Stimulated activated CD4-positive, alpha-beta T cell treated with anti-CD3 and anti-CD28 coated beads, TNF-alpha, amount 100 ng/mL, for 48 hours (primary cell): ENCODE measurements around the gene IGFBPL1.
"Not testable (repeated sequence)": the region's sequence is repeated elsewhere in the genome, so short reads cannot be mapped to it uniquely, and the experiment has no call there.

Experiments
- DNase-seq, 3 donors: peaks; one replicate each; pipeline ENCODE4 v3.0.0-alpha.2; 2020; ENCODE audit warnings: low read depth in 3 of 3

The IGFBPL1 gene

GRCh38 chr9:38423973-38424843 is at the start of gene IGFBPL1:
TSS of gene IGFBPL1 (minus strand) at chr9:38424454. CDS start at chr9:38424424, 30 bp downstream.
- DNase-seq = no peak

GRCh38 chr9:38472583-38473249 is 48.5 kb upstream of the IGFBPL1 start:
- DNase-seq = not testable (repeated sequence)

- DNase-seq = no peak
These were observed 43.1 kb upstream of the IGFBPL1 start for GRCh38 chr9:38467404-38467803.

GRCh38 chr9:38453835-38454234 is 29.6 kb upstream of the IGFBPL1 start:
- no peak for DNase-seq

- no peak for DNase-seq
These were observed 26.9 kb upstream of the IGFBPL1 start for GRCh38 chr9:38451162-38451561.

- no peak for DNase-seq
These were observed 23.4 kb upstream of the IGFBPL1 start for GRCh38 chr9:38447703-38448102.

- DNase-seq = no peak
These were observed 21.1 kb upstream of the IGFBPL1 start for GRCh38 chr9:38445154-38446043.

GRCh38 chr9:38443597-38443996 is 19.3 kb upstream of the IGFBPL1 start:
- DNase-seq = no peak

- DNase-seq = no peak
These were observed 18.9 kb upstream of the IGFBPL1 start for GRCh38 chr9:38443181-38443580.

- no peak for DNase-seq
These were observed 18.3 kb upstream of the IGFBPL1 start for GRCh38 chr9:38442473-38443096.

GRCh38 chr9:38441347-38442085 is 17.3 kb upstream of the IGFBPL1 start:
- no peak for DNase-seq

GRCh38 chr9:38440516-38440915 is 16.3 kb upstream of the IGFBPL1 start:
- no peak for DNase-seq

- DNase-seq = no peak
These were observed 15.7 kb upstream of the IGFBPL1 start for GRCh38 chr9:38439916-38440301.

GRCh38 chr9:38439291-38439915 is 15.1 kb upstream of the IGFBPL1 start:
- DNase-seq = no peak

GRCh38 chr9:38437193-38437823 is 13.1 kb upstream of the IGFBPL1 start:
- no peak for DNase-seq

- DNase-seq = no peak
These were observed 12.5 kb upstream of the IGFBPL1 start for GRCh38 chr9:38436708-38437107.

- no peak for DNase-seq
These were observed 11.3 kb upstream of the IGFBPL1 start for GRCh38 chr9:38435521-38435920.

GRCh38 chr9:38434853-38435252 is 10.6 kb upstream of the IGFBPL1 start:
- no peak for DNase-seq

GRCh38 chr9:38434365-38434764 is 10.1 kb upstream of the IGFBPL1 start:
- no peak for DNase-seq

- no peak for DNase-seq
These were observed 8.8 kb upstream of the IGFBPL1 start for GRCh38 chr9:38432922-38433510.
